Nephron (organoid): ENCODE results near the gene TLCD1.

Experiments used
- H3K27ac Mint-ChIP-seq, 3 experiments: 2 replicates each; pipeline ENCODE4 v1.8.0; 2020; ENCODE audit warnings: mixed read lengths in 3 of 3, mild to moderate bottlenecking in 2 of 3, moderate library complexity in 1 of 3
- H3K27me3 Mint-ChIP-seq: 2 replicates; pipeline ENCODE4 v1.8.0; 2021; ENCODE audit warnings: low read depth, mild to moderate bottlenecking, moderate library complexity, mixed read lengths
- H3K36me3 Mint-ChIP-seq: 2 replicates; pipeline ENCODE4 v1.8.0; 2020; ENCODE audit warnings: low read depth, mixed read lengths
- H3K4me1 Mint-ChIP-seq: 2 replicates; pipeline ENCODE4 v1.8.0; 2020; ENCODE audit warnings: mixed read lengths
- H3K4me3 Mint-ChIP-seq, 3 experiments: 2 replicates each; pipeline ENCODE4 v1.8.0; 2020; ENCODE audit warnings: mild to moderate bottlenecking in 3 of 3, mixed read lengths in 3 of 3, moderate library complexity in 2 of 3
- H3K9me3 Mint-ChIP-seq: 2 replicates; pipeline ENCODE4 v1.8.0; 2020; ENCODE audit warnings: mixed read lengths
- CTCF ChIP-seq, 3 experiments: fragments of 200-600 bp; sonication (generic); IDR thresholded peaks; one replicate each; pipeline ENCODE4 v1.5.0; 2021; ENCODE audit warnings: antibody characterized with exemption in 3 of 3; ENCODE audit not compliant: unreplicated experiment in 3 of 3

Gene TLCD1

GRCh38 chr17:28755486-28755885 is 29.5 kb upstream of the TLCD1 start:
- no peak overlapping the region for H3K4me3 Mint-ChIP-seq
- no peaks in the 10 kb centered on the region for H3K9me3 Mint-ChIP-seq
- no peak for TF ChIP-seq CTCF (IDR thresholded peaks at IDR 0.05; ENCODE audit: unreplicated experiment in 3 of 3)
- H3K27me3 Mint-ChIP-seq: no peaks in the 10 kb centered on the region
- no peak overlapping the region for H3K27ac Mint-ChIP-seq
- peaks cover 54% of the 10 kb centered on the region for H3K36me3 Mint-ChIP-seq
- H3K4me1 Mint-ChIP-seq: no peaks in the 10 kb centered on the region

GRCh38 chr17:28751600-28752366 is 25.8 kb upstream of the TLCD1 start:
- Mint-ChIP-seq H3K9me3 (no peaks in the 10 kb centered on the region), H3K4me1 (peaks cover 23% of the 10 kb centered on the region), H3K27ac (peak overlapping the region in 1 of 3 experiments; percentile 32), H3K4me3 (no peak overlapping the region), H3K27me3 (no peaks in the 10 kb centered on the region), H3K36me3 (peaks cover 52% of the 10 kb centered on the region)
- no peak for TF ChIP-seq CTCF (IDR thresholded peaks at IDR 0.05; ENCODE audit: unreplicated experiment in 3 of 3)

- H3K27ac Mint-ChIP-seq: peak overlapping the region; percentile 73 to 90 (median 81)
- peak overlapping the region in 2 of 3 experiments; percentile 51 for H3K4me3 Mint-ChIP-seq
- H3K36me3 Mint-ChIP-seq: peaks cover 40% of the 10 kb centered on the region
- H3K4me1 Mint-ChIP-seq: peaks cover 34% of the 10 kb centered on the region
- H3K9me3 Mint-ChIP-seq: no peaks in the 10 kb centered on the region
- no peaks in the 10 kb centered on the region for H3K27me3 Mint-ChIP-seq
- peak; percentile 99 to 100 (median 100) for TF ChIP-seq CTCF (IDR thresholded peaks at IDR 0.05; ENCODE audit: unreplicated experiment in 3 of 3)
Measured at GRCh38 chr17:28750178-28751047, 24.4 kb upstream of the TLCD1 start.

- Mint-ChIP-seq H3K4me1 (peaks cover 34% of the 10 kb centered on the region), H3K9me3 (no peaks in the 10 kb centered on the region), H3K27me3 (no peaks in the 10 kb centered on the region), H3K4me3 (peak overlapping the region in 2 of 3 experiments; percentile 51), H3K27ac (peak overlapping the region; percentile 73 to 90 (median 86)), H3K36me3 (peaks cover 40% of the 10 kb centered on the region)
- TF ChIP-seq CTCF (IDR thresholded peaks at IDR 0.05; ENCODE audit: unreplicated experiment in 3 of 3): no peak
Measured at GRCh38 chr17:28749516-28750177, 23.6 kb upstream of the TLCD1 start.

GRCh38 chr17:28748852-28749515 is 23.0 kb upstream of the TLCD1 start:
- no peaks in the 10 kb centered on the region for H3K27me3 Mint-ChIP-seq
- peak overlapping the region in 2 of 3 experiments; percentile 10 to 44 for H3K4me3 Mint-ChIP-seq
- no peaks in the 10 kb centered on the region for H3K9me3 Mint-ChIP-seq
- H3K27ac Mint-ChIP-seq: peak overlapping the region; percentile 39 to 95 (median 86)
- peaks cover 34% of the 10 kb centered on the region for H3K4me1 Mint-ChIP-seq
- peaks cover 40% of the 10 kb centered on the region for H3K36me3 Mint-ChIP-seq
- TF ChIP-seq CTCF (IDR thresholded peaks at IDR 0.05; ENCODE audit: unreplicated experiment in 3 of 3): no peak
